Colon (tissue), 2 donors: ENCODE data around the gene AGTR1.
"Not testable (repeated sequence)": the region's sequence is repeated elsewhere in the genome, so short reads cannot be mapped to it uniquely, and the experiment has no call there.

ENCODE experiments used
- FAIRE-seq: peaks from 2 replicates; lab custom pipeline; 2012; peaks lifted over from hg19 to GRCh38; lab: Jason Lieb, UNC
- donor health status: control.
- donor health status: control.

Gene AGTR1

GRCh38 chr3:148758303-148758884 lies 60.7 kb downstream of the AGTR1 start:
- FAIRE-seq, result no peak

- FAIRE-seq, result no peak
These were observed 61.7 kb downstream of the AGTR1 start for GRCh38 chr3:148759430-148759829.

GRCh38 chr3:148763156-148763680 lies 65.5 kb downstream of the AGTR1 start:
- FAIRE-seq, result no peak

- no peak for FAIRE-seq
These were observed 66.6 kb downstream of the AGTR1 start for GRCh38 chr3:148763986-148764935.

- no peak for FAIRE-seq
These were observed 74.7 kb downstream of the AGTR1 start for GRCh38 chr3:148772361-148772760.

GRCh38 chr3:148772835-148773234 lies 75.1 kb downstream of the AGTR1 start:
- FAIRE-seq, result no peak

GRCh38 chr3:148773805-148774204 lies 76.1 kb downstream of the AGTR1 start:
- FAIRE-seq, result no peak

GRCh38 chr3:148778926-148779325 lies 81.2 kb downstream of the AGTR1 start:
- no peak for FAIRE-seq

- FAIRE-seq, result not testable (repeated sequence)
These were observed 87.3 kb downstream of the AGTR1 start for GRCh38 chr3:148785026-148785425.

- not testable (repeated sequence) for FAIRE-seq
These were observed 88.5 kb downstream of the AGTR1 start for GRCh38 chr3:148786159-148786558.

GRCh38 chr3:148789146-148789545 lies 91.4 kb downstream of the AGTR1 start:
- FAIRE-seq, result no peak

GRCh38 chr3:148789906-148790305 lies 92.2 kb downstream of the AGTR1 start:
- no peak for FAIRE-seq

GRCh38 chr3:148790370-148790769 lies 92.7 kb downstream of the AGTR1 start:
- no peak for FAIRE-seq

GRCh38 chr3:148790851-148791735 lies 93.4 kb downstream of the AGTR1 start:
- FAIRE-seq, result no peak

GRCh38 chr3:148791920-148792319 lies 94.2 kb downstream of the AGTR1 start:
- no peak for FAIRE-seq

GRCh38 chr3:148792516-148792915 lies 94.8 kb downstream of the AGTR1 start:
- FAIRE-seq, result no peak
